Memory B cell (primary cell): ENCODE data around the gene METTL23.
A peak's percentile ranks its signal among the peaks of the same experiment; 100 is the strongest.
"Not testable (repeated sequence)": the region's sequence is repeated elsewhere in the genome, so short reads cannot be mapped to it uniquely, and the experiment has no call there.

Experiments used
- ATAC-seq: fragments of 150-1000 bp; cut with Tn5 transposase; 2 replicates; pipeline ENCODE4 v1.10.0; 2021; ENCODE audit warnings: low read depth, mild to moderate bottlenecking, moderate library complexity
- DNase-seq, 2 donors: peaks; one replicate each; pipeline ENCODE4 v3.0.0; 2022; ENCODE audit warnings: low spot score in 2 of 2
- H3K27ac Mint-ChIP-seq: one replicate; pipeline ENCODE4 v1.8.0; 2022; ENCODE audit warnings: mild to moderate bottlenecking, moderate library complexity, mixed read lengths
- H3K27me3 Mint-ChIP-seq: one replicate; pipeline ENCODE4 v1.8.0; 2022; ENCODE audit warnings: mixed read lengths
- H3K36me3 Mint-ChIP-seq: one replicate; pipeline ENCODE4 v1.8.0; 2022; ENCODE audit warnings: mild to moderate bottlenecking, mixed read lengths
- H3K4me1 Mint-ChIP-seq: one replicate; pipeline ENCODE4 v1.8.0; 2022; ENCODE audit warnings: mixed read lengths
- H3K4me3 Mint-ChIP-seq: one replicate; pipeline ENCODE4 v1.8.0; 2022; ENCODE audit warnings: mild to moderate bottlenecking, moderate library complexity, mixed read lengths
- H3K9me3 Mint-ChIP-seq: one replicate; pipeline ENCODE4 v1.8.0; 2022; ENCODE audit warnings: mixed read lengths

METTL23 gene

GRCh38 chr17:76701471-76701967, 25.1 kb upstream of the METTL23 start:
- H3K4me3 Mint-ChIP-seq, result no peak overlapping the region
- no peaks in the 10 kb centered on the region for H3K9me3 Mint-ChIP-seq
- DNase-seq (no peak), ATAC-seq (no peak)
- H3K27ac Mint-ChIP-seq, result no peak overlapping the region
- H3K36me3 Mint-ChIP-seq, result no peaks in the 10 kb centered on the region
- peaks cover 14% of the 10 kb centered on the region for H3K4me1 Mint-ChIP-seq
- H3K27me3 Mint-ChIP-seq, result peaks cover 1% of the 10 kb centered on the region

GRCh38 chr17:76702076-76702475, 24.6 kb upstream of the METTL23 start:
- Mint-ChIP-seq H3K4me1 (peaks cover 8% of the 10 kb centered on the region), H3K36me3 (no peaks in the 10 kb centered on the region), H3K9me3 (no peaks in the 10 kb centered on the region), H3K27ac (no peak overlapping the region), H3K27me3 (peaks cover under 1% of the 10 kb centered on the region), H3K4me3 (no peak overlapping the region)
- DNase-seq, result no peak
- no peak for ATAC-seq

- H3K9me3 Mint-ChIP-seq, result no peaks in the 10 kb centered on the region
- H3K27ac Mint-ChIP-seq, result no peak overlapping the region
- no peaks in the 10 kb centered on the region for H3K36me3 Mint-ChIP-seq
- ATAC-seq, result no peak
- no peak for DNase-seq
- H3K27me3 Mint-ChIP-seq, result no peaks in the 10 kb centered on the region
- H3K4me3 Mint-ChIP-seq, result no peak overlapping the region
- peaks cover 4% of the 10 kb centered on the region for H3K4me1 Mint-ChIP-seq
These were observed 23.6 kb upstream of the METTL23 start for GRCh38 chr17:76702941-76703637.

GRCh38 chr17:76704805-76705204, 21.8 kb upstream of the METTL23 start:
- ATAC-seq, result no peak
- Mint-ChIP-seq H3K36me3 (no peaks in the 10 kb centered on the region), H3K4me3 (no peak overlapping the region), H3K4me1 (peaks cover 4% of the 10 kb centered on the region), H3K9me3 (no peaks in the 10 kb centered on the region), H3K27me3 (no peaks in the 10 kb centered on the region), H3K27ac (no peak overlapping the region)
- no peak for DNase-seq

- DNase-seq, result no peak
- peaks cover 3% of the 10 kb centered on the region for H3K4me1 Mint-ChIP-seq
- no peak overlapping the region for H3K4me3 Mint-ChIP-seq
- no peaks in the 10 kb centered on the region for H3K36me3 Mint-ChIP-seq
- no peaks in the 10 kb centered on the region for H3K27me3 Mint-ChIP-seq
- ATAC-seq, result no peak
- no peak overlapping the region for H3K27ac Mint-ChIP-seq
- no peaks in the 10 kb centered on the region for H3K9me3 Mint-ChIP-seq
These were observed 19.8 kb upstream of the METTL23 start for GRCh38 chr17:76706817-76707216.

GRCh38 chr17:76707985-76708807, 18.4 kb upstream of the METTL23 start:
- no peaks in the 10 kb centered on the region for H3K36me3 Mint-ChIP-seq
- H3K4me1 Mint-ChIP-seq, result peaks cover 3% of the 10 kb centered on the region
- no peaks in the 10 kb centered on the region for H3K9me3 Mint-ChIP-seq
- no peak overlapping the region for H3K4me3 Mint-ChIP-seq
- DNase-seq (no peak), ATAC-seq (no peak)
- H3K27me3 Mint-ChIP-seq, result no peaks in the 10 kb centered on the region
- no peak overlapping the region for H3K27ac Mint-ChIP-seq

- Mint-ChIP-seq H3K27ac (no peak overlapping the region), H3K9me3 (no peaks in the 10 kb centered on the region), H3K36me3 (peaks cover 6% of the 10 kb centered on the region), H3K4me1 (peaks cover 3% of the 10 kb centered on the region), H3K4me3 (peak overlapping the region; percentile 67), H3K27me3 (no peaks in the 10 kb centered on the region)
- no peak for ATAC-seq
- DNase-seq, result no peak
These were observed 17.3 kb upstream of the METTL23 start for GRCh38 chr17:76709077-76709950.

GRCh38 chr17:76709951-76710862, 16.4 kb upstream of the METTL23 start:
- not testable (repeated sequence) for H3K9me3 Mint-ChIP-seq, H3K4me1 Mint-ChIP-seq, H3K27ac Mint-ChIP-seq, H3K36me3 Mint-ChIP-seq, DNase-seq, H3K27me3 Mint-ChIP-seq
- ATAC-seq, result peak; percentile 10
- H3K4me3 Mint-ChIP-seq, result peak overlapping the region; percentile 67

GRCh38 chr17:76710863-76711611, 15.6 kb upstream of the METTL23 start, which contains the start of gene MXRA7:
Gene MXRA7, minus strand, starts transcription at chr17:76710965. Its CDS starts 19 bp downstream, at chr17:76710946.
- Mint-ChIP-seq H3K27ac (no peak within 1 kb of the TSS), H3K36me3 (peaks cover 7% of the 10 kb centered on the region), H3K27me3 (no peaks in the 10 kb centered on the region), H3K4me1 (peaks cover 16% of the 10 kb centered on the region), H3K4me3 (peak within 1 kb of the TSS; percentile 68), H3K9me3 (no peaks in the 10 kb centered on the region)
- DNase-seq (peak; percentile 41 to 62), ATAC-seq (peak; percentile 72)

GRCh38 chr17:76712321-76712720, 14.3 kb upstream of the METTL23 start:
- not testable (repeated sequence) for H3K9me3 Mint-ChIP-seq, ATAC-seq, H3K4me3 Mint-ChIP-seq, DNase-seq, H3K27ac Mint-ChIP-seq, H3K27me3 Mint-ChIP-seq
- peaks cover 19% of the 10 kb centered on the region for H3K4me1 Mint-ChIP-seq
- H3K36me3 Mint-ChIP-seq, result peaks cover 11% of the 10 kb centered on the region

- Mint-ChIP-seq H3K27me3 (no peaks in the 10 kb centered on the region), H3K4me1 (peaks cover 19% of the 10 kb centered on the region), H3K27ac (no peak overlapping the region), H3K36me3 (peaks cover 13% of the 10 kb centered on the region), H3K9me3 (no peaks in the 10 kb centered on the region), H3K4me3 (no peak overlapping the region)
- DNase-seq (no peak), ATAC-seq (no peak)
These were observed 12.9 kb upstream of the METTL23 start for GRCh38 chr17:76713765-76714164.

- Mint-ChIP-seq H3K4me1 (peaks cover 19% of the 10 kb centered on the region), H3K27me3 (no peaks in the 10 kb centered on the region), H3K36me3 (peaks cover 16% of the 10 kb centered on the region), H3K4me3 (no peak overlapping the region), H3K9me3 (no peaks in the 10 kb centered on the region), H3K27ac (no peak overlapping the region)
- ATAC-seq, result no peak
- no peak for DNase-seq
These were observed 12.3 kb upstream of the METTL23 start for GRCh38 chr17:76714336-76714735.
